B cell (primary cell): ENCODE results near the gene FOXN4. TPM values are rescaled to one million over a fixed set of nuclear protein-coding genes. Genes with fewer than 3 reads are reported as not detected.

Experiments used
- ATAC-seq: fragments of 200-7000 bp; cut with Tn5 transposase; one replicate; pipeline ENCODE4 v1.10.0; 2021; ENCODE audit warnings: low read depth, mild to moderate bottlenecking, moderate number of reproducible peaks, moderate library complexity
- CTCF ChIA-PET: fragments of 350-600 bp; sonication (Branson Sonifier 250); formaldehyde crosslinking; loops from one replicate; lab custom pipeline; 2021; ENCODE audit warnings: antibody characterized with exemption, inconsistent platforms; lab: Charles Lee
- POLR2A ChIA-PET: fragments of 350-600 bp; sonication (Branson Sonifier 250); formaldehyde crosslinking; loops from one replicate; lab custom pipeline; 2021; ENCODE audit warnings: antibody characterized with exemption; lab: Charles Lee
- DNase-seq: peaks from one replicate; pipeline ENCODE4 v3.0.0; 2013
- H2AFZ ChIP-seq: 2 replicates; pipeline ENCODE4 v1.6.1; 2012; ENCODE audit warnings: mild to moderate bottlenecking, low read depth, low read length; ENCODE audit not compliant: insufficient read depth, poor library complexity, severe bottlenecking
- H3K27ac ChIP-seq, 2 donors: 1 replicate in 1 of 2; 2 replicates in 1 of 2; pipeline ENCODE4 v1.5.1; 2012 to 2013; ENCODE audit warnings: low read length in 2 of 2, mild to moderate bottlenecking in 2 of 2, moderate library complexity in 1 of 2
- H3K27me3 ChIP-seq, 4 experiments: fragments of 200-600 bp in 1 of 4; sonication (generic) in 1 of 4; replicated peaks in 1 of 4; 1 replicate in 2 of 4; 2 replicates in 2 of 4; pipeline versions ENCODE4 v1.6.1 to v1.7.0; 2013 to 2016; ENCODE audit warnings: low read length in 3 of 4, mild to moderate bottlenecking in 2 of 4, mixed read lengths in 1 of 4, moderate library complexity in 1 of 4; ENCODE audit not compliant: insufficient read depth in 4 of 4, control insufficient read depth in 3 of 4; ENCODE audit errors: control extremely low read depth in 1 of 4
- H3K36me3 ChIP-seq, 2 experiments: replicated peaks in 1 of 2; 1 replicate in 1 of 2; 2 replicates in 1 of 2; pipeline versions ENCODE4 v1.6.1 to v1.7.1; 2013; ENCODE audit warnings: low read length in 1 of 2; ENCODE audit not compliant: insufficient read depth in 2 of 2, control insufficient read depth in 1 of 2; ENCODE audit errors: control extremely low read depth in 1 of 2, extremely low read depth in 1 of 2
- H3K4me1 ChIP-seq, 2 donors: fragments of 200-600 bp in 1 of 2; sonication (generic) in 1 of 2; 1 replicate in 1 of 2; 2 replicates in 1 of 2; pipeline versions ENCODE4 v1.5.1 to v1.6.1; 2013 to 2017; ENCODE audit warnings: low read length in 2 of 2; ENCODE audit not compliant: control insufficient read depth in 2 of 2, insufficient read depth in 2 of 2
- H3K4me2 ChIP-seq: replicated peaks from 2 replicates; pipeline ENCODE3; 2012; ENCODE audit warnings: mild to moderate bottlenecking, low read depth, low read length; ENCODE audit not compliant: poor library complexity, severe bottlenecking
- H3K4me3 ChIP-seq, 5 experiments: fragments of 200-600 bp in 1 of 5; sonication (generic) in 1 of 5; 1 replicate in 3 of 5; 2 replicates in 2 of 5; pipeline versions ENCODE4 v1.5.1 to v1.7.0; 2011 to 2016; ENCODE audit warnings: low read length in 4 of 5, mild to moderate bottlenecking in 4 of 5, low read depth in 2 of 5, control low read depth in 1 of 5, moderate library complexity in 1 of 5; ENCODE audit not compliant: insufficient read depth in 1 of 5; ENCODE audit errors: control extremely low read depth in 1 of 5, extremely low read depth in 1 of 5
- H3K79me2 ChIP-seq: fragments of 200-600 bp; sonication (generic); one replicate; pipeline ENCODE4 v1.6.0; 2016; ENCODE audit warnings: low read length; ENCODE audit not compliant: control insufficient read depth, insufficient read depth
- H3K9ac ChIP-seq: fragments of 200-600 bp; sonication (generic); 2 replicates; pipeline ENCODE4 v1.6.1; 2017; ENCODE audit warnings: mild to moderate bottlenecking, low read length, moderate library complexity
- H3K9me3 ChIP-seq, 3 donors: one replicate each; pipeline versions ENCODE4 v1.6.1 to v1.7.1; 2013; ENCODE audit warnings: low read length in 2 of 3; ENCODE audit not compliant: control insufficient read depth in 2 of 3, insufficient read depth in 1 of 3; ENCODE audit errors: control extremely low read depth in 1 of 3
- H4K20me1 ChIP-seq: 2 replicates; pipeline ENCODE4 v1.6.0; 2012; ENCODE audit warnings: mild to moderate bottlenecking, low read length; ENCODE audit not compliant: insufficient read depth, control insufficient read depth, poor library complexity, severe bottlenecking
- H3K27ac Mint-ChIP-seq: one replicate; pipeline ENCODE4 v1.8.0; 2021; ENCODE audit warnings: mixed read lengths
- H3K27me3 Mint-ChIP-seq: one replicate; pipeline ENCODE4 v1.8.0; 2021; ENCODE audit warnings: mixed read lengths
- H3K4me1 Mint-ChIP-seq: one replicate; pipeline ENCODE4 v1.8.0; 2021; ENCODE audit warnings: mixed read lengths
- H3K4me3 Mint-ChIP-seq: one replicate; pipeline ENCODE4 v1.8.0; 2021; ENCODE audit warnings: mixed read lengths
- H3K9me3 Mint-ChIP-seq: one replicate; pipeline ENCODE4 v1.8.0; 2022; ENCODE audit warnings: mixed read lengths; ENCODE audit not compliant: insufficient read depth
- CTCF ChIP-seq: fragments of 200-600 bp; IDR thresholded peaks from one replicate; pipeline ENCODE4 v1.8.0; 2022; ENCODE audit warnings: antibody characterized with exemption, mild to moderate bottlenecking
- EZH2 ChIP-seq: IDR thresholded peaks from 2 replicates; pipeline ENCODE4 v1.6.1; 2012; ENCODE audit warnings: borderline replicate concordance, low read depth, mild to moderate bottlenecking, moderate library complexity, low read length; ENCODE audit not compliant: insufficient read depth, poor library complexity, severe bottlenecking
- WGBS: methylation state at CpG from one replicate; pipeline ENCODE4 v1.1.5; 2013; ENCODE audit warnings: missing lambda C conversion rate; ENCODE audit not compliant: insufficient coverage; 5-methylcytosine and 5-hydroxymethylcytosine counted together
- intact Hi-C: fragments of 100-400 bp; cut with micrococcal nuclease; formaldehyde crosslinking; loops from one replicate; pipeline ENCODE4 v1.10.0; 2022
- polyA plus RNA-seq: library from polyadenylated mRNA; depleted of rRNA; stranded (reverse); fragments of >200 nt; gene quantifications from 2 replicates; pipeline ENCODE4 v1.2.3, GENCODE V29; 2012
- total RNA-seq, 2 donors: library from RNA; stranded (reverse); fragments of 120-200 nt in 1 of 2; gene quantifications; 1 replicate in 1 of 2; 2 replicates in 1 of 2; pipeline versions ENCODE4 v1.2.3 to v1.2.4, GENCODE V29; 2013 to 2022

Gene FOXN4
- total and polyA plus RNA-seq, 2 donors (not counting 1 experiment from before 2014, with no cell fraction given), result not detected

- H3K27me3 Mint-ChIP-seq, result peaks cover 27% of the 10 kb centered on the region
These were observed 19.5 kb downstream of the FOXN4 start for GRCh38 chr12:109289551-109289950.

GRCh38 chr12:109289004-109289403 is 20.1 kb downstream of the FOXN4 start:
- Histone ChIP-seq H3K36me3 (no peaks in the 10 kb centered on the region), H3K27me3 (peaks cover 0 to 14% (median 6%) of the 10 kb centered on the region in 4 experiments), H2AFZ (no peak overlapping the region), H3K79me2 (no peaks in the 10 kb centered on the region), H3K4me1 (no peaks in the 10 kb centered on the region), H3K9me3 (peaks cover 0 to 15% (median 0%) of the 10 kb centered on the region in 3 donors), H3K27ac (no peak overlapping the region), H4K20me1 (no peaks in the 10 kb centered on the region), H3K4me3 (no peak overlapping the region), H3K9ac (no peak overlapping the region), H3K4me2 (no peak overlapping the region)
- intact Hi-C loops, result no loop called here
- ChIA-PET CTCF (no interaction called here), POLR2A (no interaction called here)
- peaks cover 25% of the 10 kb centered on the region for H3K27me3 Mint-ChIP-seq
- TF ChIP-seq EZH2, result no peak
- TF ChIP-seq CTCF, result no peak
- H3K4me3 Mint-ChIP-seq, result no peak overlapping the region
- WGBS, result 90% methylated on average over 2 of the region's 4 CpGs
- H3K4me1 Mint-ChIP-seq, result no peaks in the 10 kb centered on the region
- DNase-seq (no peak), ATAC-seq (no peak)
- H3K27ac Mint-ChIP-seq, result no peak overlapping the region
- H3K9me3 Mint-ChIP-seq, result no peaks in the 10 kb centered on the region

More at GRCh38 chr12:109289551-109289950, 19.5 kb downstream of the FOXN4 start:
- H3K27ac ChIP-seq, result no peak overlapping the region
- H3K27ac Mint-ChIP-seq, result no peak overlapping the region
- H3K9me3 Mint-ChIP-seq, result no peaks in the 10 kb centered on the region
- no peak overlapping the region for H3K4me2 ChIP-seq
- no peaks in the 10 kb centered on the region for H3K4me1 ChIP-seq
- intact Hi-C loops, result no loop called here
- H3K9me3 ChIP-seq, result peaks cover 0 to 11% (median 0%) of the 10 kb centered on the region in 3 donors
- H2AFZ ChIP-seq, result no peak overlapping the region
- no peak overlapping the region for H3K4me3 Mint-ChIP-seq
- H3K27me3 ChIP-seq, result peaks cover 0 to 14% (median 6%) of the 10 kb centered on the region in 4 experiments
- no peaks in the 10 kb centered on the region for H3K36me3 ChIP-seq
- TF ChIP-seq EZH2 (no peak), CTCF (no peak)
- ATAC-seq (no peak), DNase-seq (no peak)
- H3K4me3 ChIP-seq, result no peak overlapping the region
- no peak overlapping the region for H3K9ac ChIP-seq
- POLR2A ChIA-PET, result no interaction called here
- WGBS, result 93% methylated on average over 4 of the region's 6 CpGs
- H3K79me2 ChIP-seq, result no peaks in the 10 kb centered on the region
- no peaks in the 10 kb centered on the region for H3K4me1 Mint-ChIP-seq
- no peaks in the 10 kb centered on the region for H4K20me1 ChIP-seq
- CTCF ChIA-PET, result no interaction called here
